ENCODE measurements around the gene EID3. TPM values are rescaled to one million over a fixed set of nuclear protein-coding genes. Genes with fewer than 3 reads are reported as not detected.

Gene EID3
- polyA plus RNA-seq, 2 of the 4 experiments (the other 2 are of a cell fraction), result 6.8 to 12.2 TPM

- TF ChIP-seq RARB (CRISPR knock-in tag; IDR thresholded peaks at IDR 0.05), result no peak; the same call in 1 of the 2 replicates
- TF ChIP-seq, protein P1, sequence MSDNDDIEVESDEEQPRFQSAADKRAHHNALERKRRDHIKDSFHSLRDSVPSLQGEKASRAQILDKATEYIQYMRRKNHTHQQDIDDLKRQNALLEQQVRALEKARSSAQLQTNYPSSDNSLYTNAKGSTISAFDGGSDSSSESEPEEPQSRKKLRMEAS (IDR thresholded peaks at IDR 0.05), result 0 out of 2 replicates have a peak, but pooled peaks have one; percentile 15
- TF ChIP-seq SREBF2 (IDR thresholded peaks at IDR 0.05), result no peak
- TF ChIP-seq, protein P2, sequence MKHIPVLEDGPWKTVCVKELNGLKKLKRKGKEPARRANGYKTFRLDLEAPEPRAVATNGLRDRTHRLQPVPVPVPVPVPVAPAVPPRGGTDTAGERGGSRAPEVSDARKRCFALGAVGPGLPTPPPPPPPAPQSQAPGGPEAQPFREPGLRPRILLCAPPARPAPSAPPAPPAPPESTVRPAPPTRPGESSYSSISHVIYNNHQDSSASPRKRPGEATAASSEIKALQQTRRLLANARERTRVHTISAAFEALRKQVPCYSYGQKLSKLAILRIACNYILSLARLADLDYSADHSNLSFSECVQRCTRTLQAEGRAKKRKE (CRISPR knock-in tag; IDR thresholded peaks at IDR 0.05; ENCODE audit: low read depth), result 0 out of 2 replicates have a peak, but pooled peaks have one; percentile 7
- no peak for TF ChIP-seq ZNF302 (CRISPR knock-in tag; IDR thresholded peaks at IDR 0.05)
- no peak for TF ChIP-seq HMGXB4 (CRISPR knock-in tag; IDR thresholded peaks at IDR 0.05; ENCODE audit: borderline replicate concordance)
- TF ChIP-seq TFCP2L1 (CRISPR knock-in tag; IDR thresholded peaks at IDR 0.05), result peak; percentile 79
- TF ChIP-seq FOSB (CRISPR knock-in tag; IDR thresholded peaks at IDR 0.05), result peak; percentile 86; the same call in 1 of the 2 replicates
- 0 out of 2 replicates have a peak, but pooled peaks have one; percentile 32 for TF ChIP-seq BHLHE40 (IDR thresholded peaks at IDR 0.05; ENCODE audit: low read depth, low read length)
- no peak for TF ChIP-seq RNF2 (IDR thresholded peaks at IDR 0.05; ENCODE audit: borderline replicate concordance, low read depth)
- no peak for TF ChIP-seq PHF8 (IDR thresholded peaks at IDR 0.05; ENCODE audit: borderline replicate concordance, low read depth)
Measured at GRCh38 chr12:104350211-104351056, 46.9 kb downstream of the EID3 start (continued).

GRCh38 chr12:104351057-104351983 is 47.8 kb downstream of the EID3 start:
- TF ChIP-seq HOXB13 (CRISPR knock-in tag; IDR thresholded peaks at IDR 0.05; ENCODE audit: low read depth), result no peak
- peak; percentile 62 for TF ChIP-seq HOXA7 (CRISPR knock-in tag; IDR thresholded peaks at IDR 0.05)
- TF ChIP-seq, protein P2 (CRISPR knock-in tag; IDR thresholded peaks at IDR 0.05; ENCODE audit: low read depth), result peak; percentile 51; the same call in 1 of the 2 replicates
- TF ChIP-seq ZC3H11A (IDR thresholded peaks at IDR 0.05), result no peak
- peak; percentile 74; the same call in 1 of the 2 replicates for TF ChIP-seq RARB (CRISPR knock-in tag; IDR thresholded peaks at IDR 0.05)
- TF ChIP-seq POLR2AphosphoS2 (conservative IDR thresholded peaks at IDR 0.05; ENCODE audit: low read length), result peak; percentile 97
- TF ChIP-seq EHF (CRISPR knock-in tag; IDR thresholded peaks at IDR 0.05), result 0 out of 2 replicates have a peak, but pooled peaks have one; percentile 28
- TF ChIP-seq KDM1A (IDR thresholded peaks at IDR 0.05; ENCODE audit: low read depth), result no peak
- peak; percentile 47; the same call in 1 of the 2 replicates for TF ChIP-seq TFCP2L1 (CRISPR knock-in tag; IDR thresholded peaks at IDR 0.05)
- no peak for TF ChIP-seq RAD21 (conservative IDR thresholded peaks at IDR 0.05 in 1 of 2, IDR thresholded peaks at IDR 0.05 in 1 of 2)
- peak overlapping the region; percentile 18; the same call in 2 of the 3 replicates for H3K4me2 ChIP-seq
- WGBS (ENCODE audit: missing lambda C conversion rate), result 94% methylated on average over 4 of the region's 4 CpGs
- no peak for DNase-seq (ENCODE audit: low read depth in 1 of 2, low spot score in 1 of 2)
- POLR2A ChIA-PET, result no interaction called here
- H3K9me3 ChIP-seq, result no peaks in the 10 kb centered on the region
- no peak for FAIRE-seq
- CTCF ChIA-PET, result interaction anchor here (0.7 to 0.9 kb wide), 3 partner anchors 136 to 150 kb away, joined by 3 read pairs; partner anchors contain the start of gene TXNRD1
- H3K4me1 ChIP-seq, result peaks cover 100% of the 10 kb centered on the region
- no peak overlapping the region for H3K4me3 ChIP-seq
- peak overlapping the region in 1 of 2 experiments; percentile 38; a peak in 2 of 6 replicates for H3K27ac ChIP-seq
- ATAC-seq, result peak in 1 of 2 experiments; percentile 1; a peak in 3 of 6 replicates
